ENCODE results near the gene OR2A7. TPM values are rescaled to one million over a fixed set of nuclear protein-coding genes. Genes with fewer than 3 reads are reported as not detected.

The OR2A7 gene
- total RNA-seq, 6 experiments from 2014 or later = not detected

Other genes with a start within 250 kb of the OR2A7 start
- gene OR2A5, start 215.8 kb downstream of the OR2A7 start, total RNA-seq (2021; fragmentation: NEBNext Ultra II Directional; extraction: Animal tissue kit (Norgen Biotek cat#: 25700)) = not detected
- not detected for gene OR2A25, start 195.0 kb downstream of the OR2A7 start, total RNA-seq (2021; fragmentation: NEBNext Ultra II Directional; extraction: Animal tissue kit (Norgen Biotek cat#: 25700))
- not detected for gene OR2A12, start 178.5 kb downstream of the OR2A7 start, total RNA-seq (2021; fragmentation: NEBNext Ultra II Directional; extraction: Animal tissue kit (Norgen Biotek cat#: 25700))
- not detected for gene OR2A2, start 155.2 kb downstream of the OR2A7 start, total RNA-seq (2021; fragmentation: NEBNext Ultra II Directional; extraction: Animal tissue kit (Norgen Biotek cat#: 25700))
- gene OR2A14, start 141.6 kb downstream of the OR2A7 start, total RNA-seq (2021; fragmentation: NEBNext Ultra II Directional; extraction: Animal tissue kit (Norgen Biotek cat#: 25700)) = not detected
- not detected for gene CTAGE4, start 81.3 kb downstream of the OR2A7 start, total RNA-seq (2021; fragmentation: NEBNext Ultra II Directional; extraction: Animal tissue kit (Norgen Biotek cat#: 25700))
- not detected for gene ARHGEF35, start 69.0 kb downstream of the OR2A7 start, total RNA-seq (2021; fragmentation: NEBNext Ultra II Directional; extraction: Animal tissue kit (Norgen Biotek cat#: 25700))
- not detected for gene OR2A42, start 25.2 kb downstream of the OR2A7 start, total RNA-seq (2021; fragmentation: NEBNext Ultra II Directional; extraction: Animal tissue kit (Norgen Biotek cat#: 25700))
- gene CTAGE8, start 4.5 kb upstream of the OR2A7 start, total RNA-seq (2021; fragmentation: NEBNext Ultra II Directional; extraction: Animal tissue kit (Norgen Biotek cat#: 25700)) = not detected
- gene OR2A1, start 47.6 kb upstream of the OR2A7 start, total RNA-seq (2021; fragmentation: NEBNext Ultra II Directional; extraction: Animal tissue kit (Norgen Biotek cat#: 25700)) = not detected
- not detected for gene ARHGEF5, start 90.6 kb upstream of the OR2A7 start, total RNA-seq (2021; fragmentation: NEBNext Ultra II Directional; extraction: Animal tissue kit (Norgen Biotek cat#: 25700))
- not detected for gene NOBOX, start 138.9 kb upstream of the OR2A7 start, total RNA-seq (2021; fragmentation: NEBNext Ultra II Directional; extraction: Animal tissue kit (Norgen Biotek cat#: 25700))

All from HFFc6 (cell line).